Stomach (tissue), 4 donors: Measurements from ENCODE around the gene ZFAND4.
"Not testable (repeated sequence)": the region's sequence is repeated elsewhere in the genome, so short reads cannot be mapped to it uniquely, and the experiment has no call there.

Experiments
- CTCF ChIP-seq, 7 experiments: fragments of 450-650 bp in 4 of 7; fragments of 200-600 bp in 3 of 7; sonication (generic) in 3 of 7; IDR thresholded peaks; one replicate each; pipeline ENCODE4 v1.5.1; 2016 to 2019; ENCODE audit warnings: antibody characterized with exemption in 7 of 7, control low read depth in 2 of 7, mild to moderate bottlenecking in 1 of 7
- POLR2A ChIP-seq, 4 donors: fragments of 450-650 bp; IDR thresholded peaks; one replicate each; pipeline ENCODE4 v1.6.1; 2016; ENCODE audit warnings: antibody characterized with exemption in 4 of 4, control low read depth in 2 of 4, mild to moderate bottlenecking in 1 of 4, moderate library complexity in 1 of 4

- TF ChIP-seq CTCF, POLR2A (IDR thresholded peaks at IDR 0.05): not testable (repeated sequence)
Measured at GRCh38 chr10:45601254-45601930, 71.2 kb downstream of the ZFAND4 start.
